H1 (cell line): ENCODE results near the gene MAFF. TPM values are rescaled to one million over a fixed set of nuclear protein-coding genes. Genes with fewer than 3 reads are reported as not detected.

Experiments
- CTCF ChIA-PET: fragments of 300-600 bp; sonication (Branson Sonifier 250); formaldehyde crosslinking; loops from one replicate; lab custom pipeline; 2021; ENCODE audit not compliant: partially characterized antibody; lab: Charles Lee
- POLR2A ChIA-PET: fragments of 300-600 bp; sonication (Branson Sonifier 250); formaldehyde crosslinking; loops from one replicate; lab custom pipeline; 2021; ENCODE audit warnings: inconsistent platforms; ENCODE audit not compliant: partially characterized antibody; lab: Charles Lee
- DNase-seq, 2 experiments: peaks; one replicate each; pipeline versions ENCODE4 v3.0.0 to v3.0.0-alpha.2; 2010 to 2022; ENCODE audit warnings: low spot score in 2 of 2, low read depth in 1 of 2, mixed read lengths in 1 of 2
- FAIRE-seq: peaks from 2 replicates; lab custom pipeline; 2011; peaks lifted over from hg19 to GRCh38; lab: Jason Lieb, UNC
- H2AFZ ChIP-seq: 2 replicates; pipeline ENCODE4 v1.8.1; 2012; ENCODE audit warnings: low read length, inconsistent platforms
- H2AK5ac ChIP-seq: 2 replicates; pipeline ENCODE4 v1.6.1; 2013; ENCODE audit warnings: low read depth, low read length
- H2BK120ac ChIP-seq: replicated peaks from 2 replicates; pipeline ENCODE3; 2013; ENCODE audit warnings: low read depth, low read length, inconsistent platforms
- H2BK12ac ChIP-seq: 2 replicates; pipeline ENCODE4 v1.6.1; 2013; ENCODE audit warnings: low read depth, low read length
- H2BK15ac ChIP-seq: 2 replicates; pipeline ENCODE4 v1.6.1; 2013; ENCODE audit warnings: low read length
- H2BK20ac ChIP-seq: 2 replicates; pipeline ENCODE4 v1.6.1; 2013; ENCODE audit warnings: low read length
- H2BK5ac ChIP-seq: 2 replicates; pipeline ENCODE4 v1.6.1; 2013; ENCODE audit warnings: low read depth, low read length
- H3K14ac ChIP-seq: 2 replicates; pipeline ENCODE4 v1.6.1; 2013; ENCODE audit warnings: inconsistent platforms; ENCODE audit not compliant: insufficient read length
- H3K18ac ChIP-seq: 2 replicates; pipeline ENCODE4 v1.6.1; 2013; ENCODE audit warnings: low read length; ENCODE audit errors: extremely low read depth
- H3K23ac ChIP-seq: 2 replicates; pipeline ENCODE4 v1.6.1; 2013; ENCODE audit warnings: inconsistent platforms; ENCODE audit not compliant: insufficient read length
- H3K23me2 ChIP-seq: 2 replicates; pipeline ENCODE4 v1.6.1; 2013; ENCODE audit warnings: low read depth, low read length
- H3K27ac ChIP-seq: 2 replicates; pipeline ENCODE4 v1.6.1; 2011; ENCODE audit warnings: low read depth, low read length, inconsistent platforms
- H3K27me3 ChIP-seq, 4 experiments: replicated peaks in 1 of 4; 1 replicate in 1 of 4; 2 replicates in 3 of 4; pipeline versions ENCODE4 v1.6.1 to v1.8.1; 2011 to 2013; ENCODE audit warnings: low read length in 3 of 4, mild to moderate bottlenecking in 3 of 4, inconsistent platforms in 2 of 4, mixed read lengths in 2 of 4, moderate library complexity in 1 of 4; ENCODE audit not compliant: control insufficient read depth in 3 of 4, insufficient read depth in 3 of 4; ENCODE audit errors: extremely low read depth in 1 of 4
- H3K36me3 ChIP-seq, 4 experiments: 2 replicates each; pipeline versions ENCODE4 v1.6.1 to v1.8.1; 2011 to 2013; ENCODE audit warnings: mild to moderate bottlenecking in 4 of 4, low read length in 3 of 4, moderate library complexity in 2 of 4, control low read depth in 1 of 4, inconsistent platforms in 1 of 4; ENCODE audit not compliant: insufficient read depth in 4 of 4, control insufficient read depth in 2 of 4
- H3K4ac ChIP-seq: replicated peaks from 2 replicates; pipeline ENCODE3; 2013; ENCODE audit warnings: low read length, low read depth, mixed read lengths, inconsistent platforms; ENCODE audit not compliant: insufficient read length
- H3K4me1 ChIP-seq, 4 experiments: replicated peaks in 1 of 4; 1 replicate in 1 of 4; 2 replicates in 3 of 4; pipeline versions ENCODE4 v1.6.1 to v1.8.1; 2011 to 2013; ENCODE audit warnings: low read length in 3 of 4, inconsistent platforms in 2 of 4, mixed read lengths in 1 of 4; ENCODE audit not compliant: insufficient read depth in 4 of 4, control insufficient read depth in 3 of 4
- H3K4me2 ChIP-seq, 2 experiments: 2 replicates each; pipeline versions ENCODE4 v1.6.1 to v1.8.1; 2011 to 2013; ENCODE audit warnings: low read depth in 2 of 2, low read length in 2 of 2, control low read depth in 1 of 2, inconsistent platforms in 1 of 2, mild to moderate bottlenecking in 1 of 2; ENCODE audit not compliant: insufficient read depth in 1 of 2
- H3K4me3 ChIP-seq, 4 experiments: fragments of 200-600, 300-600 bp in 1 of 4; sonication (generic), shearing (Covaris generic), sonication (Bioruptor Twin) in 1 of 4; 2 replicates each; pipeline versions ENCODE4 v1.5.1 to v1.8.1; 2011 to 2016; ENCODE audit warnings: low read length in 4 of 4, low read depth in 3 of 4, control low read depth in 2 of 4, inconsistent platforms in 2 of 4, mild to moderate bottlenecking in 2 of 4, mixed read lengths in 1 of 4, moderate library complexity in 1 of 4; ENCODE audit not compliant: insufficient read depth in 2 of 4; ENCODE audit errors: extremely low read depth in 1 of 4
- H3K56ac ChIP-seq: replicated peaks from 2 replicates; pipeline ENCODE3; 2013; ENCODE audit warnings: low read depth, mild to moderate bottlenecking, mixed read lengths, low read length, inconsistent platforms; ENCODE audit not compliant: insufficient read length
- H3K79me1 ChIP-seq: 2 replicates; pipeline ENCODE4 v1.6.1; 2013; ENCODE audit warnings: low read depth, low read length, control low read depth
- H3K79me2 ChIP-seq, 2 experiments: 2 replicates each; pipeline versions ENCODE4 v1.6.1 to v1.8.1; 2012 to 2013; ENCODE audit warnings: low read length in 2 of 2, mild to moderate bottlenecking in 2 of 2, inconsistent platforms in 1 of 2; ENCODE audit not compliant: insufficient read depth in 2 of 2, control insufficient read depth in 1 of 2
- H3K9ac ChIP-seq, 4 experiments: replicated peaks in 1 of 4; 1 replicate in 1 of 4; 2 replicates in 3 of 4; pipeline versions ENCODE4 v1.6.1 to v1.8.1; 2011 to 2013; ENCODE audit warnings: low read depth in 3 of 4, low read length in 3 of 4, control low read depth in 2 of 4, mild to moderate bottlenecking in 2 of 4, moderate library complexity in 2 of 4, inconsistent platforms in 1 of 4; ENCODE audit errors: extremely low read depth in 1 of 4
- H3K9me3 ChIP-seq, 2 experiments: 2 replicates each; pipeline versions ENCODE4 v1.6.1 to v1.8.1; 2012 to 2013; ENCODE audit warnings: mild to moderate bottlenecking in 2 of 2, moderate library complexity in 2 of 2, control low read depth in 1 of 2, inconsistent platforms in 1 of 2, low read depth in 1 of 2, low read length in 1 of 2, mixed read lengths in 1 of 2; ENCODE audit not compliant: insufficient read depth in 2 of 2
- H4K20me1 ChIP-seq, 2 experiments: replicated peaks in 1 of 2; 2 replicates each; pipeline versions ENCODE3 to v1.8.1; 2011 to 2013; ENCODE audit warnings: inconsistent platforms in 2 of 2, low read length in 2 of 2, mild to moderate bottlenecking in 1 of 2; ENCODE audit not compliant: insufficient read depth in 2 of 2, control insufficient read depth in 1 of 2
- H4K5ac ChIP-seq: 2 replicates; pipeline ENCODE4 v1.6.1; 2013; ENCODE audit warnings: low read length, low read depth, mixed read lengths, inconsistent platforms; ENCODE audit not compliant: insufficient read length
- H4K8ac ChIP-seq: 2 replicates; pipeline ENCODE4 v1.8.0; 2013; ENCODE audit warnings: mild to moderate bottlenecking, moderate library complexity, low read length, inconsistent platforms; ENCODE audit not compliant: insufficient read depth; ENCODE audit errors: extremely low read depth
- H4K91ac ChIP-seq: replicated peaks from 2 replicates; pipeline ENCODE3; 2013; ENCODE audit warnings: low read length, mixed read lengths, inconsistent platforms; ENCODE audit not compliant: insufficient read length
- CHD2 ChIP-seq: IDR thresholded peaks from 2 replicates; pipeline ENCODE4 v1.6.1; 2012; ENCODE audit warnings: low read length, improper control_type of control experiment
- E2F6 ChIP-seq: IDR thresholded peaks from 2 replicates; pipeline ENCODE4 v1.6.1; 2012; ENCODE audit warnings: inconsistent platforms
- EGR1 ChIP-seq: IDR thresholded peaks from 2 replicates; pipeline ENCODE4 v1.6.1; 2011; ENCODE audit warnings: low read depth, low read length, borderline replicate concordance
- FOSL1 ChIP-seq: IDR thresholded peaks from 2 replicates; pipeline ENCODE4 v1.6.1; 2011; ENCODE audit warnings: mild to moderate bottlenecking, low read depth, low read length, moderate library complexity; ENCODE audit not compliant: insufficient read depth
- GTF2F1 ChIP-seq: IDR thresholded peaks from 2 replicates; pipeline ENCODE4 v1.6.1; 2012; ENCODE audit warnings: low read depth, low read length, improper control_type of control experiment, borderline replicate concordance
- JUND ChIP-seq: IDR thresholded peaks from 2 replicates; pipeline ENCODE4 v1.6.1; 2011; ENCODE audit warnings: mild to moderate bottlenecking, improper control_type of control experiment, low read length
- POU5F1 ChIP-seq: IDR thresholded peaks from 2 replicates; pipeline ENCODE4 v1.6.1; 2011; ENCODE audit warnings: low read depth, mild to moderate bottlenecking, low read length, moderate library complexity
- SP2 ChIP-seq: IDR thresholded peaks from 2 replicates; pipeline ENCODE4 v1.6.1; 2012; ENCODE audit warnings: mild to moderate bottlenecking, low read length, inconsistent platforms
- WGBS, 2 experiments: shearing (Covaris generic) in 1 of 2; methylation state at CpG; one replicate each; pipeline versions ENCODE4 v1.1.6 to v1.1.7; 2013 to 2015; ENCODE audit warnings: low lambda C conversion rate in 2 of 2, mixed read lengths in 2 of 2, inconsistent platforms in 1 of 2, low coverage in 1 of 2, missing lambda C conversion rate in 1 of 2; ENCODE audit not compliant: insufficient replicate concordance in 2 of 2, insufficient coverage in 1 of 2, insufficient read length in 1 of 2; ENCODE audit errors: extremely low coverage in 1 of 2, missing lambda C conversion rate in 1 of 2; 5-methylcytosine and 5-hydroxymethylcytosine counted together
- polyA plus RNA-seq, 7 experiments: library from polyadenylated mRNA; depleted of rRNA in 3 of 7; stranded (reverse) in 5 of 7; unstranded in 2 of 7; fragments of >200 nt in 5 of 7; fragments of 200-250 nt in 2 of 7; gene quantifications; 1 replicate in 5 of 7; 2 replicates in 1 of 7; 4 replicates in 1 of 7; pipeline versions ENCODE4 v1.2.1 to v1.2.3, GENCODE V29; 2011 to 2013; ENCODE audit warnings: missing spikeins in 2 of 7, mixed read lengths in 2 of 7
- total RNA-seq: library from RNA; stranded (reverse); fragmentation: NEBNext Ultra II Directional; extraction: Animal tissue kit (Norgen Biotek cat#: 25700); gene quantifications from 2 replicates; pipeline ENCODE4 v1.2.1, GENCODE V29; 2021

The MAFF gene
- total and polyA plus RNA-seq, 2 of the 8 experiments (the other 6 are each of a cell fraction or from before 2014, with no cell fraction given), result 1.5 to 6.3 TPM

GRCh38 chr22:38233427-38233826 lies 31.6 kb downstream of the MAFF start:
- 92% methylated on average over 6 of the region's 6 CpGs; no CpG with 5 or more reads in 1 of the 2 experiments for WGBS, 2 experiments
- H2BK12ac ChIP-seq, result no peak overlapping the region
- no peak overlapping the region for H3K18ac ChIP-seq
- POLR2A ChIA-PET, result interaction anchor here (1.5 kb wide), 1 partner anchor 18 kb away, joined by 3 read pairs; no protein-coding TSS in a partner anchor
- no peaks in the 10 kb centered on the region for H3K4me1 ChIP-seq
- H3K56ac ChIP-seq, result no peak overlapping the region
- CTCF ChIA-PET, result interaction anchor here (0.7 to 1.8 kb wide), 3 partner anchors 11 to 136 kb away, joined by 3 to 6 read pairs (median 3); no protein-coding TSS in a partner anchor
- H4K5ac ChIP-seq, result no peak overlapping the region
- no peak overlapping the region for H3K23ac ChIP-seq
- H3K79me1 ChIP-seq, result no peaks in the 10 kb centered on the region
- H3K79me2 ChIP-seq, result no peaks in the 10 kb centered on the region
- H4K91ac ChIP-seq, result no peak overlapping the region
- TF ChIP-seq EGR1 (no peak), SP2 (no peak), E2F6 (no peak), GTF2F1 (no peak), CHD2 (no peak), FOSL1 (no peak), JUND (no peak), POU5F1 (no peak)
- H3K4me2 ChIP-seq, result no peak overlapping the region
- H2AFZ ChIP-seq, result no peak overlapping the region
- H3K27me3 ChIP-seq, result no peaks in the 10 kb centered on the region; a peak in 1 of 7 replicates
- no peak overlapping the region for H2BK15ac ChIP-seq
- FAIRE-seq, result no peak
- H3K9ac ChIP-seq, result no peak overlapping the region
- no peak overlapping the region for H3K4ac ChIP-seq
- no peak overlapping the region for H4K8ac ChIP-seq
- no peak overlapping the region for H2BK120ac ChIP-seq
- H2BK20ac ChIP-seq, result no peak overlapping the region
- peaks cover 0 to 39% (median 22%) of the 10 kb centered on the region in 4 experiments; a peak in 7 of 8 replicates for H3K36me3 ChIP-seq
- H3K27ac ChIP-seq, result no peak overlapping the region
- H3K9me3 ChIP-seq, result no peaks in the 10 kb centered on the region
- H3K23me2 ChIP-seq, result no peaks in the 10 kb centered on the region
- H4K20me1 ChIP-seq, result peaks cover 0 to 4% of the 10 kb centered on the region in 2 experiments
- no peak for DNase-seq
- no peak overlapping the region for H2BK5ac ChIP-seq
- no peak overlapping the region for H2AK5ac ChIP-seq
- H3K14ac ChIP-seq, result no peak overlapping the region
- H3K4me3 ChIP-seq, result no peak overlapping the region
